ENCODE results near the gene DNAH7. TPM values are rescaled to one million over a fixed set of nuclear protein-coding genes. Genes with fewer than 3 reads are reported as not detected.

The DNAH7 gene
- polyA plus RNA-seq, 1 donor (not counting 4 experiments of a cell fraction or from before 2014, with no cell fraction given), result 0.17 TPM

DNA sequence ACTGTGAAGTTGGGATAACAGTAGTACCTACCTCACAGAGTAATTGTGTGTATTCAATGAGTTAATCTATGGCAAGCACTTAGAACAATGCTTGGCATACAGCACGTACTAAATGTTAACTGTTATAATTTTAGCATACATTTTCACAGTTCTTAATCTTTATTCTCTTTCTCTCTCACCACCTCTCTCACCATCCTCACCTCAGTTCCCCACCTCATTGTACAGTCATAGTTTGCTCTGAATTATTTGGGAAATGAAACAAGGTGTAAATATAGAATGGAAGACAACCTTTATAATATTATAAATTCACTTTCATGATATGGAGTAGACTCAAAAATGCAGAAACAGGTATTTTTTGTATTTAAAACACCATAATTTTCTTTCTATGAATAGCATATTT lies 40.0 kb upstream of the DNAH7 start:
- Histone ChIP-seq H3K79me2 (ENCODE audit: control insufficient read depth, insufficient read depth, low read length) (no peaks in the 10 kb centered on the region), H2AFZ (ENCODE audit: control insufficient read depth, low read length) (no peak overlapping the region), H3K4me1 (ENCODE audit: control insufficient read depth, extremely low read depth, insufficient read depth, low read length) (peaks cover 4% of the 10 kb centered on the region), H3K9me3 (ENCODE audit: control insufficient read depth, low read depth, low read length) (no peaks in the 10 kb centered on the region), H3K4me2 (ENCODE audit: control insufficient read depth, extremely low read depth, insufficient read depth, low read depth, low read length) (no peak overlapping the region), H3K9me1 (ENCODE audit: control insufficient read depth, extremely low read depth, insufficient read depth, low read length) (no peaks in the 10 kb centered on the region), H3K36me3 (ENCODE audit: control insufficient read depth in 2 of 2, extremely low read depth in 1 of 2, insufficient read depth in 2 of 2, low read length in 2 of 2) (no peaks in the 10 kb centered on the region), H3K4me3 (ENCODE audit: control insufficient read depth in 2 of 3, extremely low read depth in 1 of 3, insufficient read depth in 2 of 3, low read depth in 1 of 3, low read length in 3 of 3) (no peak overlapping the region), H4K20me1 (ENCODE audit: control insufficient read depth, extremely low read depth, insufficient read depth, low read length) (no peaks in the 10 kb centered on the region), H3K9ac (ENCODE audit: control insufficient read depth, extremely low read depth, insufficient read depth, low read length) (no peak overlapping the region), H3K27ac (ENCODE audit: control insufficient read depth, insufficient read depth, low read length) (no peak overlapping the region), H3K27me3 (ENCODE audit: control insufficient read depth, extremely low read depth, insufficient read depth, low read length) (no peaks in the 10 kb centered on the region)
- dilution Hi-C loops (cut with MboI; ENCODE audit: extremely low pct_ligation_motif_present, low sequenced_read_pairs), result no loop called here
- FAIRE-seq, result no peak
- no peak for DNase-seq (ENCODE audit: low read depth, low spot score)
- TF ChIP-seq, protein P1, sequence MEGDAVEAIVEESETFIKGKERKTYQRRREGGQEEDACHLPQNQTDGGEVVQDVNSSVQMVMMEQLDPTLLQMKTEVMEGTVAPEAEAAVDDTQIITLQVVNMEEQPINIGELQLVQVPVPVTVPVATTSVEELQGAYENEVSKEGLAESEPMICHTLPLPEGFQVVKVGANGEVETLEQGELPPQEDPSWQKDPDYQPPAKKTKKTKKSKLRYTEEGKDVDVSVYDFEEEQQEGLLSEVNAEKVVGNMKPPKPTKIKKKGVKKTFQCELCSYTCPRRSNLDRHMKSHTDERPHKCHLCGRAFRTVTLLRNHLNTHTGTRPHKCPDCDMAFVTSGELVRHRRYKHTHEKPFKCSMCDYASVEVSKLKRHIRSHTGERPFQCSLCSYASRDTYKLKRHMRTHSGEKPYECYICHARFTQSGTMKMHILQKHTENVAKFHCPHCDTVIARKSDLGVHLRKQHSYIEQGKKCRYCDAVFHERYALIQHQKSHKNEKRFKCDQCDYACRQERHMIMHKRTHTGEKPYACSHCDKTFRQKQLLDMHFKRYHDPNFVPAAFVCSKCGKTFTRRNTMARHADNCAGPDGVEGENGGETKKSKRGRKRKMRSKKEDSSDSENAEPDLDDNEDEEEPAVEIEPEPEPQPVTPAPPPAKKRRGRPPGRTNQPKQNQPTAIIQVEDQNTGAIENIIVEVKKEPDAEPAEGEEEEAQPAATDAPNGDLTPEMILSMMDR (optimal IDR thresholded peaks at IDR 0.05 in 1 of 3, IDR thresholded peaks at IDR 0.05 in 1 of 3, conservative IDR thresholded peaks at IDR 0.05 in 1 of 3; ENCODE audit: extremely low read depth in 1 of 3, insufficient read depth in 2 of 3, low read length in 3 of 3), result no peak
- no peak for TF ChIP-seq EZH2 (IDR thresholded peaks at IDR 0.05; ENCODE audit: low read length)

DNA sequence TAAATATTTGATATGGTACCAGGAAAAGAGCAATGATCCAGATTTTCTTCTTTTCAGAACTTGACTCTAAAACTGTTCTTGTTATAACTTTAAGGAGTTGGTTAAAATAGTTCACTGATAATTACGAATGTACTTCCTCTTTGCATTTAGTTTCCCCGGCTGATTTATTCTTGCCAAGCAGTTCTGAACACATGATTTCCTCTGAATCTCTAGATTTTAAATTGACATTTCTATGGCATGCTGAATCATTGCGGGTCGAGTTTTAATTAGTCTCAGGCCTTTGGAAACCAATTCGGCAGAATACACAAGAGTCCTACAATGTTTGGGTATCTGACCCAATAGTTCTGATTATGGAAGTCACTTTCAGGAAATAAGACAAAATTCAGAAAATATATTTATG lies 37.3 kb upstream of the DNAH7 start:
- no peak for TF ChIP-seq EZH2 (IDR thresholded peaks at IDR 0.05; ENCODE audit: low read length)
- TF ChIP-seq, protein P1 (optimal IDR thresholded peaks at IDR 0.05 in 1 of 3, IDR thresholded peaks at IDR 0.05 in 1 of 3, conservative IDR thresholded peaks at IDR 0.05 in 1 of 3; ENCODE audit: extremely low read depth in 1 of 3, insufficient read depth in 2 of 3, low read length in 3 of 3), result no peak
- no peaks in the 10 kb centered on the region for H4K20me1 ChIP-seq (ENCODE audit: control insufficient read depth, extremely low read depth, insufficient read depth, low read length)
- FAIRE-seq (no peak), DNase-seq (ENCODE audit: low read depth, low spot score) (no peak)
- dilution Hi-C loops (cut with MboI; ENCODE audit: extremely low pct_ligation_motif_present, low sequenced_read_pairs), result no loop called here
- no peaks in the 10 kb centered on the region for H3K9me1 ChIP-seq (ENCODE audit: control insufficient read depth, extremely low read depth, insufficient read depth, low read length)
- H3K9ac ChIP-seq (ENCODE audit: control insufficient read depth, extremely low read depth, insufficient read depth, low read length), result no peak overlapping the region
- H3K36me3 ChIP-seq (ENCODE audit: control insufficient read depth in 2 of 2, extremely low read depth in 1 of 2, insufficient read depth in 2 of 2, low read length in 2 of 2), result no peaks in the 10 kb centered on the region
- H3K4me3 ChIP-seq (ENCODE audit: control insufficient read depth in 2 of 3, extremely low read depth in 1 of 3, insufficient read depth in 2 of 3, low read depth in 1 of 3, low read length in 3 of 3), result no peak overlapping the region
- no peaks in the 10 kb centered on the region for H3K4me1 ChIP-seq (ENCODE audit: control insufficient read depth, extremely low read depth, insufficient read depth, low read length)
- no peak overlapping the region for H3K27ac ChIP-seq (ENCODE audit: control insufficient read depth, insufficient read depth, low read length)
- H3K27me3 ChIP-seq (ENCODE audit: control insufficient read depth, extremely low read depth, insufficient read depth, low read length), result no peaks in the 10 kb centered on the region
- H3K79me2 ChIP-seq (ENCODE audit: control insufficient read depth, insufficient read depth, low read length), result no peaks in the 10 kb centered on the region
- no peak overlapping the region for H2AFZ ChIP-seq (ENCODE audit: control insufficient read depth, low read length)
- H3K4me2 ChIP-seq (ENCODE audit: control insufficient read depth, extremely low read depth, insufficient read depth, low read depth, low read length), result no peak overlapping the region
- no peaks in the 10 kb centered on the region for H3K9me3 ChIP-seq (ENCODE audit: control insufficient read depth, low read depth, low read length)
